Coronary artery (tissue), 2 donors: ENCODE measurements around the gene KANSL2.
A peak's percentile ranks its signal among the peaks of the same experiment; 100 is the strongest.
"Not testable (repeated sequence)": the region's sequence is repeated elsewhere in the genome, so short reads cannot be mapped to it uniquely, and the experiment has no call there.

Experiments
- DNase-seq: peaks from one replicate; pipeline ENCODE4 v3.0.0-alpha.2; 2017; ENCODE audit warnings: low spot score
- H3K27ac ChIP-seq, 2 donors: fragments of 200-600 bp; sonication (generic); one replicate each; pipeline ENCODE4 v1.5.1; 2016 to 2019
- H3K4me3 ChIP-seq: fragments of 200-600 bp; sonication (generic); 2 replicates; pipeline ENCODE4 v1.5.1; 2016; ENCODE audit warnings: mild to moderate bottlenecking, moderate library complexity
- CTCF ChIP-seq: fragments of 200-600 bp; sonication (generic); IDR thresholded peaks from one replicate; pipeline ENCODE4 v1.5.1; 2019; ENCODE audit warnings: antibody characterized with exemption

Gene KANSL2

GRCh38 chr12:48690436-48690835, 8.4 kb upstream of the KANSL2 start:
- DNase-seq = no peak
- Histone ChIP-seq H3K4me3 (no peak overlapping the region), H3K27ac (no peak overlapping the region)
- TF ChIP-seq CTCF = no peak

DNA sequence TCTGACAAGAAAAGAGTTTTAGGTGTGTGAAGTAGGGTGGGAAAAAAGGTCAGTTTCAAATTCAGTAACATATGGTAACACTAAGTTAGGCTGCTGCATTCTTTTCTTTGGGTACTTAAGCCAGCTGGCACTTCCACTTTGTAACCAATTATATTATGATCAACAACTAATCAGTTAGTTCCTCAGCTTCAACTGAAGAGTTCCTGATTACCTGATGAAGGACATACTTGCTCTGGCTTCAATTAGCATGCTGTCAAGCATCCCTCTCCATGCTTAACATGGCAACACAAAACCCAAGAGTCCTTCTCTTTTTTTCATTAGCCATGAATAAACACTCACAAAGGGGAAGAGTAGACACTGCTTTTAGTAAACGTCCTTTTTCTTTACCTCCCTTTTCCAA, 6.8 kb upstream of the KANSL2 start:
- no peak overlapping the region for H3K27ac ChIP-seq
- no peak for TF ChIP-seq CTCF
- H3K4me3 ChIP-seq = no peak overlapping the region
- DNase-seq = no peak

DNA sequence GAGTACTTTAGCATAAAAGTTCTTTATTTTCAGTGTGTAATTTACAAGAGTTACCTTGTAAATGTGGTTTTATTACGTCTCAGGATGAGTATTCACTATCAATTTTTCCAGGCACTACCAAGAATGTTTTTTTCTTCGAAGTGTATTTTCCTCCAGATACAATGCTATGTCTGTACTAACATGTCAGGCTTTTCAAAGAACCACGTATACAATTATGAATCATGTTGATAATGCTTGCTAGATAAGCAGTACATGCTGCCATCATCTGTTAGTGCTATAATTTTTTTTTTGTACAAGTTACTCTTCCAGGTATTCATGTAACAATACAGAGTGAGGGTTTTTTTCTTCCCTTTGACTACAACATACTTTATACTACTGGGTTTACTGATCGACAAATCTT, 5.6 kb upstream of the KANSL2 start:
- H3K4me3 ChIP-seq = no peak overlapping the region
- no peak for TF ChIP-seq CTCF
- H3K27ac ChIP-seq = no peak overlapping the region
- no peak for DNase-seq

DNA sequence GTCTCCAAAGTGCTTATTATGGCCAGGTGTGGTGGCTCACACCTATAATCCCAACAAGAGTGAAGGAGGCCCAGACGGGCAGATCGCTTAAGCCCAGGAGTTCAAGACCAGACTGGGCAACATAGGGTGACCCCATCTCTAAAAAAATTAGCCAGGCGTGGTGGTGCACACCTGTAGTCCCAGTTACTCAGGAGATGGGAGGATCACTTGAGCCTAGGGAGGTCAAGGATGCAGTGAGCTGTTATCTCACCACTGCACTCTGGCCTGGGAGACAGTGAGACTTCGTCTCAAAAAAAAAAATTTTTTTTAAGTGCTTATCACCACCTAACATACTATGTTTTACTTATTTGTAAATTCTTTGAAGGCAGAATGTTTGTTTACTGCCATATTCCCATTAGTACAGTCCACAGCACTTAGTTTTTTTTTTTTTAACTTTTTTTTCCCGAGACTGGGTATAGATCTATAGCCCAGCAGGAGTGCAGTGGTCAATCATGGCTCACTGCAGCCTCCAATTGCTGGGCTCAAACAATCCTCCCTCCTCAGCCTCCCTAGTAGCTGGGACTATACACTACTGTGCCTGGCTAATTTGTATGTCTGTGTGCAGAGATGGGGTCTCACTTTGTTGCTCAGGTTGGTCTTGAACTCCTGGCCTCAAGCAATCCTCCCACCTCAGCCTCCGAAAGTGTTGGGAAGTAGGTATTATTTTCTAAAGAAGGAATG, 4.7 kb upstream of the KANSL2 start:
- no peak overlapping the region for H3K4me3 ChIP-seq
- no peak overlapping the region for H3K27ac ChIP-seq
- no peak for DNase-seq
- no peak for TF ChIP-seq CTCF

DNA sequence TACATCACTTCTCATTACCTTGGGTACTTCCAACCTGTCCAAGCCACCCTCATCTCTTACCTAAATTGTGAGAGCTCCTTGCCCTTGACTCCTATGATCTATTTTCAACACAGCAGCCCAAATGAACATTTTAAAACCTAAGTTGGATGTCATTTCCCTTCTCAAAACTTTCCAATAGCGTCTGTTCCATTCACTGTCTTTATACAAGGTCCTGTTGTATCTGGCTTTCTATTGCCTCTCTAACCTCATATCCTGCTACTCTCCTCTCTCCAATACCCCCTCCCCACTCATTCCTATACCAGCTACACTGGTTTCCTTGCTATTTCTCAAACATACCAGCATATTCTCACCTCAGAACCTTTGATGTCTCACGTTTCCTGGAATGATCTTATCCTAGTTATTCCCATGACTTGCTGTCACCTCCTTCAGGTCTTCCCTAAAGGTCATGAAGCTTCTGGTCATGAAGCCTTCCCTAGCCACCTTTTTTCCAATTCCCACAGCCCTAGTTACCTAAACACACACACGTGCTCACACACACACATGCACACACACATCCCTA, 4.1 kb upstream of the KANSL2 start:
- DNase-seq = no peak
- Histone ChIP-seq H3K27ac (no peak overlapping the region), H3K4me3 (no peak overlapping the region)
- no peak for TF ChIP-seq CTCF

DNA sequence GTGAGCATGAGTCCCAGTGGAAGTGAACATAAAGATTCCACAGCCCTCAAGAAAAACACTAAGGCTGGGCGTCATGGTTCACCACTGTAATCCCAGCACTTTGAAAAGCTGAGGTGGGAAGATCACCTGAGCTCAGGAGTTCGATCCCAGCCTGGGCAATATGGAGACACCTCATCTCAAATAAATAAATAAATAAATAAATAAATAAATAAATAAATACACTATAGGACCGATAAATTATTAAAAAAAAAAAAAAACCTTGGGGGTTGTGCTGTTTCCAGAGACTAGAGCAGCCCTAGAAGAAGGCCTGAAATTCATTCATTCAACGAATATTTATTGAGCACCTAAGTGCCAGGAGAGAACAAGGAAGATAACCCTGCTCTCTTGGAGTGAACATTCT, 1.5 kb upstream of the KANSL2 start:
- Histone ChIP-seq H3K4me3 (no peak overlapping the region), H3K27ac (no peak overlapping the region)
- no peak for TF ChIP-seq CTCF
- no peak for DNase-seq

- no peak for DNase-seq
- no peak overlapping the region for H3K27ac ChIP-seq
- peak overlapping the region; percentile 88 for H3K4me3 ChIP-seq
- TF ChIP-seq CTCF = no peak
These were observed 889 bp upstream of the KANSL2 start for GRCh38 chr12:48682927-48683326.

GRCh38 chr12:48682533-48682905, 481 bp upstream of the KANSL2 start:
- DNase-seq = not testable (repeated sequence)
- Histone ChIP-seq H3K27ac (peak overlapping the region in 1 of 2 donors; percentile 72), H3K4me3 (peak overlapping the region; percentile 88)
